ENCODE results near the gene ASTL. TPM values are rescaled to one million over a fixed set of nuclear protein-coding genes. Genes with fewer than 3 reads are reported as not detected.

ASTL gene
- total and polyA plus RNA-seq, 2 experiments from 2014 or later, result not detected

GRCh38 chr2:96135171-96135570 lies 3.1 kb downstream of the ASTL start:
- H2AFZ ChIP-seq, result no peak overlapping the region
- DNase-seq (ENCODE audit: low spot score), result no peak
- H3K27ac ChIP-seq, result no peak overlapping the region
- peaks cover 3% of the 10 kb centered on the region for H3K4me1 ChIP-seq (ENCODE audit: insufficient read depth)
- TF ChIP-seq CTCF (IDR thresholded peaks at IDR 0.05; ENCODE audit: poor library complexity), result no peak
- TF ChIP-seq EZH2 (IDR thresholded peaks at IDR 0.05; ENCODE audit: borderline replicate concordance), result no peak
- TF ChIP-seq EZH2phosphoT487 (IDR thresholded peaks at IDR 0.05; ENCODE audit: low read depth, severe bottlenecking, unreplicated experiment), result no peak
- H3K27me3 ChIP-seq, result no peaks in the 10 kb centered on the region
- no peak overlapping the region for H3K4me2 ChIP-seq
- no peaks in the 10 kb centered on the region for H3K36me3 ChIP-seq (replicated peaks; ENCODE audit: insufficient read depth, low read depth)
- no peaks in the 10 kb centered on the region for H3K9me2 ChIP-seq (replicated peaks; ENCODE audit: insufficient read depth)
- no peaks in the 10 kb centered on the region for H3K9me3 ChIP-seq (ENCODE audit: low read depth)
- 87% methylated on average over 9 of the region's 9 CpGs for WGBS (ENCODE audit: low lambda C conversion rate, missing lambda C conversion rate)
- no peaks in the 10 kb centered on the region for H4K20me1 ChIP-seq (ENCODE audit: insufficient read depth, poor library complexity, severe bottlenecking)
- H3K4me3 ChIP-seq, result no peak overlapping the region
- H3K79me2 ChIP-seq, result no peaks in the 10 kb centered on the region

GRCh38 chr2:96134421-96134820 lies 3.9 kb downstream of the ASTL start:
- H2AFZ ChIP-seq, result no peak overlapping the region
- DNase-seq (ENCODE audit: low spot score), result no peak
- no peaks in the 10 kb centered on the region for H3K36me3 ChIP-seq (replicated peaks; ENCODE audit: insufficient read depth, low read depth)
- H4K20me1 ChIP-seq (ENCODE audit: insufficient read depth, poor library complexity, severe bottlenecking), result no peaks in the 10 kb centered on the region
- no peaks in the 10 kb centered on the region for H3K9me2 ChIP-seq (replicated peaks; ENCODE audit: insufficient read depth)
- no peaks in the 10 kb centered on the region for H3K9me3 ChIP-seq (ENCODE audit: low read depth)
- WGBS (ENCODE audit: low lambda C conversion rate, missing lambda C conversion rate), result 88% methylated on average over 11 of the region's 11 CpGs
- no peak overlapping the region for H3K4me2 ChIP-seq
- H3K4me3 ChIP-seq, result no peak overlapping the region
- H3K4me1 ChIP-seq (ENCODE audit: insufficient read depth), result peaks cover 3% of the 10 kb centered on the region
- no peaks in the 10 kb centered on the region for H3K27me3 ChIP-seq
- no peak overlapping the region for H3K27ac ChIP-seq
- TF ChIP-seq EZH2 (IDR thresholded peaks at IDR 0.05; ENCODE audit: borderline replicate concordance) (no peak), CTCF (IDR thresholded peaks at IDR 0.05; ENCODE audit: poor library complexity) (no peak), EZH2phosphoT487 (IDR thresholded peaks at IDR 0.05; ENCODE audit: low read depth, severe bottlenecking, unreplicated experiment) (no peak)
- no peaks in the 10 kb centered on the region for H3K79me2 ChIP-seq

- Histone ChIP-seq H3K27me3 (peaks cover 5% of the 10 kb centered on the region), H3K4me1 (ENCODE audit: insufficient read depth) (no peaks in the 10 kb centered on the region), H2AFZ (no peak overlapping the region), H3K4me2 (no peak overlapping the region), H3K9me3 (ENCODE audit: low read depth) (no peaks in the 10 kb centered on the region), H3K9me2 (replicated peaks; ENCODE audit: insufficient read depth) (no peaks in the 10 kb centered on the region), H3K27ac (no peak overlapping the region), H4K20me1 (ENCODE audit: insufficient read depth, poor library complexity, severe bottlenecking) (no peaks in the 10 kb centered on the region), H3K79me2 (no peaks in the 10 kb centered on the region), H3K4me3 (no peak overlapping the region), H3K36me3 (replicated peaks; ENCODE audit: insufficient read depth, low read depth) (no peaks in the 10 kb centered on the region)
- 92% methylated on average over 26 of the region's 26 CpGs for WGBS (ENCODE audit: low lambda C conversion rate, missing lambda C conversion rate)
- no peak for TF ChIP-seq EZH2phosphoT487 (IDR thresholded peaks at IDR 0.05; ENCODE audit: low read depth, severe bottlenecking, unreplicated experiment)
- no peak for TF ChIP-seq CTCF (IDR thresholded peaks at IDR 0.05; ENCODE audit: poor library complexity)
- TF ChIP-seq EZH2 (IDR thresholded peaks at IDR 0.05; ENCODE audit: borderline replicate concordance), result no peak
- no peak for DNase-seq (ENCODE audit: low spot score)
Observed at GRCh38 chr2:96131813-96132745, 6.2 kb downstream of the ASTL start.
